D721Med (cell line): ENCODE measurements around the gene ADGRG2.

Experiments
- DNase-seq: peaks from one replicate; pipeline ENCODE4 v3.0.0; 2011; ENCODE audit warnings: low spot score; ENCODE audit not compliant: insufficient read length
- FAIRE-seq: peaks from 2 replicates; lab custom pipeline; 2011; peaks lifted over from hg19 to GRCh38; lab: Jason Lieb, UNC
- TF ChIP-seq, protein P1 (sequence below): IDR thresholded peaks from 2 replicates; pipeline ENCODE4 v1.5.1; 2012; ENCODE audit warnings: mild to moderate bottlenecking, control low read depth; ENCODE audit not compliant: insufficient read depth; ENCODE audit errors: missing control alignments

Gene ADGRG2

DNA sequence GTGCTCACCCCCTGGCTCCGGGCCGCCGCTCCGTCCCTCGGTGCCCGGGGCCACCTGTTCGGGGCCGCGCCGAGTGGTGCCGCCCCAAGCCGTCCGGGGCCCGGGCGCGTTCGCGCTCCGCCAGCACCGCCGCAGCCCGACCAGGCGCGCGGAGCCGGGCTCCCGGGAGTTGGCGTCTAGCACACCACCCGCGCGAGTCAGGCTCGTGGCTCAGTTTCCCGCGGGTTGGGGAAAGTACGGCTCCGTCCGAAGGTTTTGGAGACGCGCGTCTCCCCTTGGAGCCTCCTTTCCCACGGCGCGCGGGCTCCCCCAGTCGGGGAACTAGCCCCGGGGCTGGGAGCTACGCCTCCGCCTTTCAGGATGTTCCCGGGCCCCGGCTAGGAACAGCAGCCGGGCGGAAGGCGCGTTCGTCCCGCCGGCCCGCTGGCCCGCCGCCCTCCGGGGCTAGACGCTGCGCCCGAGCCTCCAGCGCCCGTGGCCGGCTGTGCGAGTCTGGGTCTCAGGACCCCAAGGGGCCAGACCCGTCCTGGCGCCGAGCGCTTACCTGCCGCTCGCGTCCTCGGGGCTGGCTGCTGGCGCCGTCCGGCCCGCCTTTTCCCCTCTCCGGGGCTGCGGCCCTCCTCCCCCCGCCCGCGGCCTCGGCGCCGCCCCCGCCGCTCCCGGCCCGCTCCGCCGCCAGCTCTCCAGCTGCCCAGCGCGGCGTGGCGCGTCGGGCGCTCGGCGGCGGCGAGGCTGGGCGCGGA is at the start of gene ADGRG2:
ADGRG2 (minus strand) TSS at position 571 of the 743 bp plus-strand sequence. CDS start 53,634 bp downstream, outside the sequence.
- FAIRE-seq, result no peak
- DNase-seq, result no peak
- TF ChIP-seq, protein P1, sequence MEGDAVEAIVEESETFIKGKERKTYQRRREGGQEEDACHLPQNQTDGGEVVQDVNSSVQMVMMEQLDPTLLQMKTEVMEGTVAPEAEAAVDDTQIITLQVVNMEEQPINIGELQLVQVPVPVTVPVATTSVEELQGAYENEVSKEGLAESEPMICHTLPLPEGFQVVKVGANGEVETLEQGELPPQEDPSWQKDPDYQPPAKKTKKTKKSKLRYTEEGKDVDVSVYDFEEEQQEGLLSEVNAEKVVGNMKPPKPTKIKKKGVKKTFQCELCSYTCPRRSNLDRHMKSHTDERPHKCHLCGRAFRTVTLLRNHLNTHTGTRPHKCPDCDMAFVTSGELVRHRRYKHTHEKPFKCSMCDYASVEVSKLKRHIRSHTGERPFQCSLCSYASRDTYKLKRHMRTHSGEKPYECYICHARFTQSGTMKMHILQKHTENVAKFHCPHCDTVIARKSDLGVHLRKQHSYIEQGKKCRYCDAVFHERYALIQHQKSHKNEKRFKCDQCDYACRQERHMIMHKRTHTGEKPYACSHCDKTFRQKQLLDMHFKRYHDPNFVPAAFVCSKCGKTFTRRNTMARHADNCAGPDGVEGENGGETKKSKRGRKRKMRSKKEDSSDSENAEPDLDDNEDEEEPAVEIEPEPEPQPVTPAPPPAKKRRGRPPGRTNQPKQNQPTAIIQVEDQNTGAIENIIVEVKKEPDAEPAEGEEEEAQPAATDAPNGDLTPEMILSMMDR, result no peak

GRCh38 chrX:19168609-19169008 is 46.3 kb upstream of the ADGRG2 start:
- TF ChIP-seq, protein P1, result no peak
- FAIRE-seq, result no peak

DNA sequence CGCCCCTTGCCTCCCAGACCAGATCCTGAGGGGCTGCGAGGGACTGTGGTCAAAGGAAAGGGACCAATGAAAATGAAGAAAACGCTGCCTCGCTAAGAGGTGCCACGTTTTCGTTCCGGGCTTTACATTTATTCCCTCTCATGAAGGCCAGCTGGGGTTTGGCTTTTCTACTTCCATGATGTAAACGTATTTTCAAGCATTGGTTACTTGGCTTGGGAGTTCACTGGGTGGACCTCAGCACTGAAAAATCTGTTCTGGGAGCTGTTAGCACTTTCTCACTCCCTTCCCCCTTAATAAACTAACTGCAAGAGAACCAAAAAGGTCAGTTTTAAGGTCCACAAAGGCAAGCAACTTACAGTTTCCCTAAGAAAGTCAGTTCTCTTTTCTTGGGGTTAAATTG is 40.6 kb upstream of the ADGRG2 start:
- DNase-seq (no peak), FAIRE-seq (no peak)
- TF ChIP-seq, protein P1, result no peak

More at GRCh38 chrX:19168609-19169008, 46.3 kb upstream of the ADGRG2 start:
- no peak for DNase-seq

DNA sequence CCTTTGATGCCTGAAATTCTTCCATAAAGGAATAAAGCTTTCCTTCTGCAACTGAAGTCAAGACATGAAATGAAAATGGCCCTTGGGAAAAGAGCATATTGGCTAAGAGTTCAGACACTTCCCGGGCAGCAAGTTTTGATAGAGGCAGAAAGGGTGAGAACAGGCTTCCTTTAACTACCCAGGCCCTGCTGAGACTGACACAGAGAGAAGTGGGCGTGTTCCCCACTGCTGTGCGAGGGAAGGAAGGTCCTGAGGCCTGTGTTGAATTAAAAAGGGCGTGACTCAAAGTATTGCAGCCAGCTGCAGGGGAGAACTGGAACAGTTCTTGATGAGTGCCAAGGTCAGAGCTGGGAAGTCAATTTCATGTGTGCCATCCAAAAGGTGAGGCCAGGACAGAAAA is 33.9 kb upstream of the ADGRG2 start:
- no peak for DNase-seq
- TF ChIP-seq, protein P1, result no peak
- no peak for FAIRE-seq

- TF ChIP-seq, protein P1, result no peak
- FAIRE-seq (no peak), DNase-seq (no peak)
Measured at GRCh38 chrX:19152762-19153161, 30.5 kb upstream of the ADGRG2 start.

DNA sequence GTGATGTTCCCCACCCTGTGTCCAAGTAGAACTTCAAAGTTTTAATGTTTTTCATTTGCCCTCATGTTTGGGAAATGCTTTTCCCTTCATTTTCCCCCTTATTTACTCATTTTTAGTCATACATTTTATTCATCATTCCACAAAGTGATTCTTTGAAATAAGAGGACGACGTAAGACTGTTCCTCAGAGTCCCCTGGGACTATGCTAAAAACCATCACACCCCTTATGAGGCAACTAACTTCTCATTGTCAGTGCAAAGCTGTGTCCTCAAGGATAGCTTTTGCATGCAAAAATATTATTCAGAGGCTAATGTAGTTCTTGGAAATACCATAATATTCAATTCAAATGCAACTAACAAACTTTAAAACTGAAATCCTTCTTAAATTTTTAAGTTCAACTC is 14.8 kb upstream of the ADGRG2 start:
- TF ChIP-seq, protein P1, result no peak
- DNase-seq (no peak), FAIRE-seq (no peak)

GRCh38 chrX:19133784-19134183 is 11.5 kb upstream of the ADGRG2 start:
- TF ChIP-seq, protein P1, result no peak
- FAIRE-seq, result no peak
- no peak for DNase-seq
